HEK293T (cell line): ENCODE measurements around the gene NPEPL1.

ENCODE experiments used
- BHLHE40 ChIP-seq: fragments of 450-650 bp; IDR thresholded peaks from 2 replicates; pipeline ENCODE4 v1.6.1; 2016; ENCODE audit warnings: mild to moderate bottlenecking, moderate library complexity, borderline replicate concordance
- CTBP1 ChIP-seq: fragments of 450-650 bp; IDR thresholded peaks from 2 replicates; pipeline ENCODE4 v1.6.1; 2016; ENCODE audit warnings: borderline replicate concordance
- ELF4 ChIP-seq: fragments of 450-650 bp; IDR thresholded peaks from 2 replicates; pipeline ENCODE4 v1.6.1; 2017; ENCODE audit warnings: antibody characterized with exemption
- FOXA1 ChIP-seq: fragments of 450-650 bp; IDR thresholded peaks from 2 replicates; pipeline ENCODE4 v1.6.1; 2016; ENCODE audit warnings: mild to moderate bottlenecking
- FOXK2 ChIP-seq: fragments of 450-650 bp; IDR thresholded peaks from 2 replicates; pipeline ENCODE4 v1.6.1; 2016; ENCODE audit warnings: mild to moderate bottlenecking
- HDGF ChIP-seq: fragments of 450-650 bp; IDR thresholded peaks from 2 replicates; pipeline ENCODE4 v1.6.1; 2017; ENCODE audit warnings: antibody characterized with exemption, borderline replicate concordance
- L3MBTL2 ChIP-seq: fragments of 450-650 bp; conservative IDR thresholded peaks from 2 replicates; pipeline ENCODE4 v1.6.1; 2016; ENCODE audit warnings: mild to moderate bottlenecking
- LEF1 ChIP-seq: fragments of 450-650 bp; IDR thresholded peaks from 2 replicates; pipeline ENCODE4 v1.6.1; 2017; ENCODE audit warnings: mild to moderate bottlenecking, borderline replicate concordance
- NFRKB ChIP-seq: fragments of 450-650 bp; IDR thresholded peaks from 2 replicates; pipeline ENCODE4 v1.6.1; 2016; ENCODE audit warnings: mild to moderate bottlenecking, moderate library complexity
- SP1 ChIP-seq: fragments of 450-650 bp; IDR thresholded peaks from 2 replicates; pipeline ENCODE4 v1.6.1; 2017
- SUZ12 ChIP-seq: fragments of 450-650 bp; IDR thresholded peaks from 2 replicates; pipeline ENCODE4 v1.6.1; 2016; ENCODE audit warnings: mild to moderate bottlenecking
- TARDBP ChIP-seq: fragments of 450-650 bp; IDR thresholded peaks from 2 replicates; pipeline ENCODE4 v1.6.1; 2016

GRCh38 chr20:58677079-58677604 is 15.5 kb upstream of the NPEPL1 start:
- TF ChIP-seq HDGF (no peak), ELF4 (no peak), FOXA1 (no peak), SP1 (no peak), CTBP1 (no peak), NFRKB (no peak), BHLHE40 (no peak), TARDBP (no peak), SUZ12 (no peak), LEF1 (no peak), FOXK2 (no peak), L3MBTL2 (no peak)
